Gastroesophageal sphincter (tissue), 3 donors: ENCODE measurements around the gene SLC25A21.

Experiments
- POLR2A ChIP-seq, 2 donors: fragments of 450-650 bp; IDR thresholded peaks; one replicate each; pipeline ENCODE4 v1.6.1; 2017; ENCODE audit warnings: antibody characterized with exemption in 2 of 2, mild to moderate bottlenecking in 2 of 2, moderate library complexity in 1 of 2
- POLR2AphosphoS5 ChIP-seq: sonication (generic); formaldehyde crosslinking; IDR thresholded peaks from one replicate; pipeline ENCODE4 v1.6.1; 2017; ENCODE audit warnings: antibody characterized with exemption
- TF ChIP-seq, protein P1 (sequence below), 4 experiments: fragments of 200-600 bp in 2 of 4; fragments of 450-650 bp in 2 of 4; sonication (generic) in 1 of 4; IDR thresholded peaks; one replicate each; pipeline ENCODE4 v1.5.1; 2017 to 2019; ENCODE audit warnings: antibody characterized with exemption in 4 of 4, mild to moderate bottlenecking in 2 of 4, moderate library complexity in 2 of 4

DNA sequence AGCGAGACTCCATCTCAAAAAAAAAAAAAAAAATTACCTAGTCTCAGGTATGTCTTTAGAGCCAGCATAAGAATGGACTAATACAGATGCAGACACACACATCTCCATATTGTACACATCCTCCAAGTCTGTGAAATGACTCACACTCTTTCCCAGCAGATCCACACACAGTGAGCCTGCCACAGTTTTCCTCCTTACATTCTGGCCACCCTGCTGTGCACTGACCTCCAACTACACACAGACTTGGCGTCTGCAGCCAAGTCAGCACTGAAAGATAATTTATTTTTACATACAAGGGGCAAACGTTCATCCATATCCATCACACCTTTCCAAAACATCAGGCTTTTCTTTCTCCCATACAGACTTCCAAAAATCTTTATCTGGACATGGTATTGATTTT, 115.9 kb downstream of the SLC25A21 start:
- TF ChIP-seq, protein P1, sequence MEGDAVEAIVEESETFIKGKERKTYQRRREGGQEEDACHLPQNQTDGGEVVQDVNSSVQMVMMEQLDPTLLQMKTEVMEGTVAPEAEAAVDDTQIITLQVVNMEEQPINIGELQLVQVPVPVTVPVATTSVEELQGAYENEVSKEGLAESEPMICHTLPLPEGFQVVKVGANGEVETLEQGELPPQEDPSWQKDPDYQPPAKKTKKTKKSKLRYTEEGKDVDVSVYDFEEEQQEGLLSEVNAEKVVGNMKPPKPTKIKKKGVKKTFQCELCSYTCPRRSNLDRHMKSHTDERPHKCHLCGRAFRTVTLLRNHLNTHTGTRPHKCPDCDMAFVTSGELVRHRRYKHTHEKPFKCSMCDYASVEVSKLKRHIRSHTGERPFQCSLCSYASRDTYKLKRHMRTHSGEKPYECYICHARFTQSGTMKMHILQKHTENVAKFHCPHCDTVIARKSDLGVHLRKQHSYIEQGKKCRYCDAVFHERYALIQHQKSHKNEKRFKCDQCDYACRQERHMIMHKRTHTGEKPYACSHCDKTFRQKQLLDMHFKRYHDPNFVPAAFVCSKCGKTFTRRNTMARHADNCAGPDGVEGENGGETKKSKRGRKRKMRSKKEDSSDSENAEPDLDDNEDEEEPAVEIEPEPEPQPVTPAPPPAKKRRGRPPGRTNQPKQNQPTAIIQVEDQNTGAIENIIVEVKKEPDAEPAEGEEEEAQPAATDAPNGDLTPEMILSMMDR (IDR thresholded peaks at IDR 0.05): no peak
- TF ChIP-seq POLR2A (IDR thresholded peaks at IDR 0.05) (no peak), POLR2AphosphoS5 (no peak)
